Sciatic nerve (tissue), 2 donors: Measurements from ENCODE around the gene ACTG2. TPM values are rescaled to one million over a fixed set of nuclear protein-coding genes. Genes with fewer than 3 reads are reported as not detected.
"Not testable (repeated sequence)": the region's sequence is repeated elsewhere in the genome, so short reads cannot be mapped to it uniquely, and the experiment has no call there.

ENCODE experiments used
- ATAC-seq: fragments of 200-7000 bp; cut with Tn5 transposase; one replicate; pipeline ENCODE4 v1.9.1; 2020; ENCODE audit warnings: mild to moderate bottlenecking, moderate library complexity
- DNase-seq: peaks from one replicate; pipeline ENCODE4 v3.0.0-alpha.2; 2020; ENCODE audit warnings: low spot score
- intact Hi-C: fragments of 100-400 bp; cut with DNase I; formaldehyde crosslinking; loops from one replicate; pipeline ENCODE4 v1.14.2; 2022
- total RNA-seq: library from RNA; stranded (reverse); fragmentation: NEBNext Ultra II Directional; extraction: Animal tissue kit (Norgen Biotek cat#: 25700); gene quantifications from one replicate; pipeline ENCODE4 v1.2.1, GENCODE V29; 2021
- donor health status: DM: no; HTN: no; CAD: no.
- donor health status: DM: no; HTN: no; CAD: no.

Gene ACTG2
- total RNA-seq, 1 donor from 2014 or later, result 4.4 TPM

GRCh38 chr2:73890301-73891092 lies 2.3 kb upstream of the ACTG2 start:
- DNase-seq (no peak), ATAC-seq (no peak)
- intact Hi-C loops, result no loop called here

GRCh38 chr2:73891276-73891901 lies 1.4 kb upstream of the ACTG2 start:
- ATAC-seq (no peak), DNase-seq (no peak)
- intact Hi-C loops, result no loop called here

GRCh38 chr2:73893764-73894474 lies 1.1 kb downstream of the ACTG2 start:
- intact Hi-C loops, result no loop called here
- ATAC-seq, result no peak
- no peak for DNase-seq

- ATAC-seq (no peak), DNase-seq (no peak)
- intact Hi-C loops, result no loop called here
These were observed 1.7 kb downstream of the ACTG2 start for GRCh38 chr2:73894475-73894850.

GRCh38 chr2:73894877-73895276 lies 2.1 kb downstream of the ACTG2 start:
- DNase-seq (no peak), ATAC-seq (no peak)
- intact Hi-C loops, result no loop called here

- intact Hi-C loops, result no loop called here
- ATAC-seq, result no peak
- no peak for DNase-seq
These were observed 2.7 kb downstream of the ACTG2 start for GRCh38 chr2:73895473-73895872.

- ATAC-seq, result peak; percentile 97
- DNase-seq, result peak; percentile 70
- intact Hi-C loops, result no loop called here
These were observed 3.8 kb downstream of the ACTG2 start for GRCh38 chr2:73896362-73897239.

- DNase-seq (no peak), ATAC-seq (peak; percentile 34)
- intact Hi-C loops, result no loop called here
These were observed 4.4 kb downstream of the ACTG2 start for GRCh38 chr2:73897240-73897583.

- ATAC-seq (no peak), DNase-seq (no peak)
- intact Hi-C loops, result no loop called here
These were observed 5.1 kb downstream of the ACTG2 start for GRCh38 chr2:73897934-73898333.

GRCh38 chr2:73899801-73900336 lies 7.1 kb downstream of the ACTG2 start:
- intact Hi-C loops, result no loop called here
- no peak for DNase-seq
- no peak for ATAC-seq

- no peak for ATAC-seq
- DNase-seq, result no peak
- intact Hi-C loops, result no loop called here
These were observed 8.3 kb downstream of the ACTG2 start for GRCh38 chr2:73901143-73901542.

- DNase-seq (no peak), ATAC-seq (no peak)
- intact Hi-C loops, result no loop called here
These were observed 9.5 kb downstream of the ACTG2 start for GRCh38 chr2:73902284-73902683.

- intact Hi-C loops, result no loop called here
- ATAC-seq (no peak), DNase-seq (no peak)
These were observed 10.5 kb downstream of the ACTG2 start for GRCh38 chr2:73903313-73903712.

GRCh38 chr2:73903949-73904613 lies 11.3 kb downstream of the ACTG2 start:
- intact Hi-C loops, result loop anchor here (2.0 kb wide), 1 partner anchor 57 kb away; no protein-coding TSS in a partner anchor
- DNase-seq, ATAC-seq: not testable (repeated sequence)

GRCh38 chr2:73904952-73905351 lies 12.1 kb downstream of the ACTG2 start:
- ATAC-seq (no peak), DNase-seq (no peak)
- intact Hi-C loops, result loop anchor here (2.0 kb wide), 1 partner anchor 58 kb away; no protein-coding TSS in a partner anchor

GRCh38 chr2:73906847-73907505 lies 14.2 kb downstream of the ACTG2 start:
- intact Hi-C loops, result no loop called here
- DNase-seq (no peak), ATAC-seq (no peak)

- no peak for DNase-seq
- ATAC-seq, result no peak
- intact Hi-C loops, result no loop called here
These were observed 15.1 kb downstream of the ACTG2 start for GRCh38 chr2:73907840-73908452.
